Fibroblast of pulmonary artery (primary cell): ENCODE measurements around the gene RPP21.

ENCODE experiments used
- DNase-seq: peaks from one replicate; pipeline ENCODE4 v3.0.0-alpha.2; 2010; ENCODE audit warnings: low read depth
- H3K4me3 ChIP-seq: replicated peaks from 2 replicates; pipeline ENCODE4 v1.5.1; 2011; ENCODE audit warnings: low read depth, mild to moderate bottlenecking, control low read depth, low read length, moderate library complexity
- CTCF ChIP-seq: IDR thresholded peaks from 2 replicates; pipeline ENCODE4 v1.5.1; 2011; ENCODE audit warnings: mild to moderate bottlenecking, control low read depth, low read length, inconsistent platforms; ENCODE audit errors: missing control alignments

RPP21 gene

GRCh38 chr6:30315156-30315555 is 29.8 kb upstream of the RPP21 start:
- H3K4me3 ChIP-seq = no peak overlapping the region
- DNase-seq = no peak
- TF ChIP-seq CTCF = no peak

- DNase-seq = no peak
- no peak for TF ChIP-seq CTCF
- H3K4me3 ChIP-seq = no peak overlapping the region
Measured at GRCh38 chr6:30317913-30318589, 26.9 kb upstream of the RPP21 start.

- H3K4me3 ChIP-seq = no peak overlapping the region
- TF ChIP-seq CTCF = no peak
- DNase-seq = no peak
Measured at GRCh38 chr6:30319146-30319835, 25.7 kb upstream of the RPP21 start.

- no peak for TF ChIP-seq CTCF
- no peak overlapping the region for H3K4me3 ChIP-seq
- DNase-seq = peak; percentile 22
Measured at GRCh38 chr6:30321692-30322388, 23.1 kb upstream of the RPP21 start.

GRCh38 chr6:30322527-30323501 is 22.1 kb upstream of the RPP21 start:
- H3K4me3 ChIP-seq = no peak overlapping the region
- TF ChIP-seq CTCF = no peak
- peak; percentile 59 for DNase-seq

GRCh38 chr6:30323806-30324205 is 21.1 kb upstream of the RPP21 start:
- TF ChIP-seq CTCF = no peak
- DNase-seq = no peak
- no peak overlapping the region for H3K4me3 ChIP-seq
